GM21717 (cell line): ENCODE data around the gene TSPAN18.

Experiments
- ATAC-seq: cut with Tn5 transposase; IDR thresholded peaks from one replicate; pipeline ENCODE4 v1.9.1; 2021; ENCODE audit warnings: mild to moderate bottlenecking, moderate library complexity; ENCODE audit not compliant: unreplicated experiment

Gene TSPAN18

DNA sequence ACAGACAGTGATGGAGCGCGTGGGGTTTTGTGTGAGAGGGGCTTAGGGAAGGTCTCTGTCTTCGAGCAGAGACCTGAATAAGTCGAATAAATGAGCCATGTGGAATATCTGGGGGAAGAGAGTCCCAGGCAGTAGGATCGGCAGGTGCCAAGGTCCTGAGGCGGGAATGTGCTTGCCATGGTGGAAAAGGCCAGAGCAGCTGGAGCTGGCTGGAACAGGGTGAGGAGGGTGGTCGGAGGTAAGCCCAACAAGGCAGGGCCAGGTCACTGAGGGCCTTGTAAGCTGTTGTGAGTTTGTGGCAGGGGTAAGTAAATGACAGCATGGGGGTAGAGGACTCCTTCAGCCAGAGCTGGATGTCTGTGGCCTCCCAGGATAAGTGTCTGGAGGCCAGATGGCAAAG lies 152.7 kb downstream of the TSPAN18 start:
- ATAC-seq = no peak

DNA sequence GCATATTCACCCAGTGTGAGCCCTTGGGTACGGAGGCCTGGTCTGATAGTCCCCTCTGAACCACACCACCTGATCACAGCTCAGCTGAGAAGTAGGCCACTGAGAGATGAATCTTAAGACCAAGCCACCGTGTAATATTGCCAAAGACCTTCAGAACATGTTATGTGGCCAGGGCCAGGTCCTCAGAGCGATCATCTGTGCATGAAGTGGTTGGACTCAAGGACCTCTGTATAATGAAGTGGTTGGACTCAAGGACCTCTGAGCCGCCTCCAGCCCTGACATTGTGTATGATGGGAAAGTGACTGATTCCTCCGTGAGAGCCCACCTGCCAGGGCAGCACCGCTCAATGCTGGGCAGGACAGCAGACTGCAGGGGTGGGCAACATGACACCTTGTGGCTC lies 153.7 kb downstream of the TSPAN18 start:
- no peak for ATAC-seq

DNA sequence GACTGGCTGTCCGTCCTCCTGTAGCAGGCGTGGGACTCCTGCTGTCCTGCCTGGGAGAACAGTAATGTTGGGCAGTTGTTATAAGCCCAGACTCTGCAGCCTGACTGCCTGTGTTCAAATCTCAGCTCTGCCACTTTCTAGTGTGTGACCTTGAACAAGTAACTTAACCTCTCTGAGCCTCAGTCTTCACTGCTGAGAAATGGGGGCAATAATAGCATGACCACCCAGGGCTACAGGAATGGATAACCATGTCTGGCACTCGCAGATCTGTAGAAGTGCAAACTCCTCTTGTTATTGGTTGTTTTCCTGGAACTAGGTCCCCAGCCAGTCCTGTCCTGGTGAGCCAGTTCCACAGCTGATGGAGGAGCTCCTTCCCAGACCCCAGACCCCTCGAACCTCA lies 154.2 kb downstream of the TSPAN18 start:
- ATAC-seq = no peak

DNA sequence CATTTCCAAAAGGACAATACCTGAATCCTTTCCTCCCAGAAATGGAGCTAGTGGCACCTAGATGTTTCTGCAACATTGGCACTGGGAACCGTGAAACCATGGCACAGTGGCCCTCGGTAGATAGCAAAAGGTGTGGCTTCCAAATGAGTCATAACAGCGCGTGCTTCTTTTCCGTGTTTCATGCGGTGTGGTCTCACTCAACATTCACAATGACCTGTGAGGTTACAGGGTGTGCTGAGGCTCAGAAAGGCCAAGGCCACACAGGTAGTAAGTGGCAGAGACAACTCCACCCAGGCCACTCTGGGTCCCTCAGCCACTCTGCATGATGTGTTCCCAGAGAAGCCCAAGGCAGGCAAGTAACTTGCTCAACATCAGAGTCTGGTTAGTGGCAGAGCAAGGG lies 156.5 kb downstream of the TSPAN18 start:
- no peak for ATAC-seq

DNA sequence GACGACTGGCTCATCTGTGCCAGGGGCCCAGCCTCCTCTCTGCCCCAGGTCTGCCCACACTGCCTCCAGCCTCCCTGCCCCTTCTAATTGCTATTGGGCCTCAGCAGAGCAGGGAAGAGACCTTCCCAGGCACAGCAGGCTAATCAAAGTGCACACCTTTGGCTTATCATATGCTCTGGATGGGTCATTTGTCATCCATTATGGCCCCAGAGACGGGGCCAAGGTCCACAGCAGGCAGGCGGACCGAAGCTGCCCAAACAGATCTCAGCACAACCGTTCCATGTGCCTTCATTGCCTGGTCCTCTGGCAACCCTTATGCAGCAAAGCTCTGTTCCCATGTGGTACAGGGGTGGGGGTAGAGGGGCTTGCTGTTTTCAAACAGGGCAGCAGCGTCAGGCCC lies 157.3 kb downstream of the TSPAN18 start:
- ATAC-seq = no peak

DNA sequence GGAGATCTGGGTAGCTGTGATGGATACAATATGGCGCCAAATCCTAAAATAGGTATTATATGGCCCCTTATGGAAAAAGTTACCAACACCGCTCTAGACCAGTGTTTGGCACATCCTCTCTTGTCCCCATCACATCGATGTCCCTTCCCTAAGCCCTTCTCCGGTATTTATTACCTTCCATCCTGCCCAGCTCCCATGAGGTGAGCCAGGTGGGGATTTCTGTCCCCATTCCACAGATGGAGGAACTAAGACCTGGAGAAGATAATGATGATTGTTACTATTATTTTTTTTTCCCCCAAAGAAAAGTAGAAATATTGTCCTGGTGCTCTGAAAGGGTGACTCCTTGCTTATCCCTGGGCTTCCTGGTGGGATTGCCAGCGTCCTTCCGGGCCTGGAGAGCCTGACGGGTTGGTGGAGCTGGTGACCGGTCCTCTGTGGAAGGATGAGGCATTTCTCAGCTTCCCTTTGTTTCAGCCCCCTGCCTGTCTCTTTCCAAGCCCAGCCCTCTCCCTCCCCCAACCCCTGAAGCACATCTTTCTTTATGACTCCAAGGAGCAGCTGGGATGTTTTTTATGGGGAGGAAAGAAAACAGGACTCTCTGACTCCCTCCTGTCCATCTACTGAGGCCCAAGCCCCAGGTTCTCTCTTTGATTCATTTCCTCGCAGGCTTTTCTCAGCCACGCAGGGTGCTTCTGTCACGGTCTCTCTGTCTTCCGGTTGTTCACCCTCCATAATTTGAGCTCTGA lies 158.5 kb downstream of the TSPAN18 start:
- ATAC-seq = no peak

DNA sequence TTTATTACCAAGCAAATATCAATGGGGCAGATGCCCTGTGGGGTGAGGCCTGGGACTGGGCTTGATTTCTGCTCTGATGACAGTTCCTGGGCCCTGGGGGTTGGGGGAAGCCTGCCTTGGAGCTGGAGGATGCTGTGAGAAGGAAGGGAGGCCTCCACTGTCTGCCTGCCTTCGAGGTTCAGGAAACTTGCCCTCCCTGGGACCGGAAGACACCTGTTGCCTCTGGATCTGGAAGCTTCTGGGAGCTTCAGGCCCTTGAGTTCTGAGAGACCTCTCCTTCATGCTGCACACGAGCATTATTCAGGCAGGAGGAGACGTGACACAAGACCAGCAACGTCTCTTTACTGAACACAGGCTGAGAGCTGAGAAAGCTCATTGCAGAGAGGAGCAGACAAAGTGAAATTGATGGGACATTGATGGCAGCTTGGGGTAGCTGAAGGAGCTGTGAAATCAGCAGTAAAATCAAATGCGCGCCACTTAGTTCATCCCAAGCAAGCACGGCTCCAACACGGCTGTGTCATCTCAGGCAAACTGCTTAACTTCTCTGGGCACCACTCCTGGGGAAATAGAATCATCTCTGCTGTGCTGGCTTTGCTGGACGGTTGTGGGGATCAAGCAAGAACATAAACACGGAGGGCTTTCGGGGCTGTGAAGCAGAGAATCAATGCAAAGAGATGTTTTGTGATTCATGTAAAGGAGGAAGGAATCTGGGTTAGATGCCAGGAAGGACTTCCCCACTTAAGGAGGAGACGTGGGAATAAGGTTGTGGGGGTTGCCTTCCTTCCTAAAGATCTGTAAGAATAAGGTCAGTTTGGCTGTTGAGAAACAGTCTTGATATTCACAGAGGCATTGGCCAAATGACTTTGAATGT lies 159.4 kb downstream of the TSPAN18 start:
- no peak for ATAC-seq

DNA sequence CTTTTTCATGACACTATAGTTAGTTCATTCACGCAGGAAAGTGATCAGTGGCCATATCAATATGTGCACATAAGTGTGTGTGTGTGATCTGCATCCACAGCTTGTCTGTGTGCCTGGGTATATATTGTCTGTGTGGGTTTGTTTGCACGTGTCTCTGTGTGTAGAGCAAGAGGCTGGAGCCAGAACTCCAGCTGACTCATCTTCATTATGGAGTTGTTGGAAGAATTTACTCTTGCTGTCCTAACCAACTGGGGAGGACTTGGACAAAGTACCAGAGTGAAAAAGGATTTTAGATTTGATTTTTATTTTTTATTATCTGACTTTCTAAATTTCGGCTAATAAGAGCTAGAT lies 160.0 kb downstream of the TSPAN18 start:
- no peak for ATAC-seq

DNA sequence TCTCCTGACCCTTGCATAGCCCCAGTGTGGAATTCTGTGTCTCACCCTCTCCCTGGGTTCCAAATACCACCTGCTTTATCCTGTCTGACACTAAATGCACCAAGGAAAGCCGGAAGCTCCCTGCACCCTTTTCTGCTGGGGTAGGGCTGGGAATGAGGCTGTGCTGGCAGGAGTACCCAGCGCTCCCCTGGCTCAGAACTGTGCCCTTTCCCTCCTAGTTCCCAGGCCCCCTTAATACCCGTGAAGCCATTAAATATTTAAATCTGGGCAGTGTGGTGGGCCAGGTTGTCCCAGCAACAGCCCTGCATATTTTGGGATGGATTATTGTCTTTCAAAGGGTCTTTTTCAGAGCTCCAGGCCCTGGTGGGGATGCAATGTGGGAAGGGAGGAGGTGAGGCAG lies 160.9 kb downstream of the TSPAN18 start:
- ATAC-seq = no peak

DNA sequence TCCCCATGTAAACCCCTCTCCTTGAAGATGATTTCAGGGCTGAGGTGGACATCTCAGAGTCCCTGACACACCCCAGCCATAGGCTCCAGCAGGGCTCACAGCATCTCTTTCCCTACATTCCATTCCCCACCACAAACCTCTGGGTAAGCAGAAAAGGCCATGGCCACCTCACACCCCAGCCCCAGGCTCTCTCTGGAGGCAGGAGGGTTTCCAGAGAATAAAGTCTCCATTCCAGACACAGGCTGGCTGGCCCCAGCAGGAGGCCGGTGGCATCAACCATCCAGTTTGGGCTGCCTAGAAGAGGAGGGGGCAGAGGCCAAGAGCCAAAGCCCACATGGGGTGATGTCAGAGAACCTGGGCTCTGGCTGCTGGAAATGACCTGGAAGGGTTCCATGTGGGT lies 162.5 kb downstream of the TSPAN18 start:
- ATAC-seq = no peak

DNA sequence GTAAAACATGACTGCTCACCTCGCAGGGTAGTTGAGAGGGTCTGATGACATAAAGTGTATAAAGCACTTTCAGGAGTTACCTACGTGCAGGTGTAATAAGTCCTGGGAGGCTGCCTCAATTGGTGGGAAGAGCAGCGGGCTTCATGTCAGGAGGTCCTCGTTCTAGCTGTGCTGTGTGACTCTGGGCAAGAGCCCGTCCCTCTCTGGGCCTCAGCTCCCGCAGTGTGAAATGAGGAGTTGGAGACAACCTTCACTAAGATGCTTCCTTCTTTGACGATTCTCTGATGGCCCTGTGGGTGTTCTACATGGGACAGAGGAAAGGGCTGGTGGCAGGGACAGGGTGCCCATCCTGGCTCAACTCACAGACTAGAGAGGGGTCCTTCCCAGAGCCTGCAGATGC lies 166.1 kb downstream of the TSPAN18 start:
- ATAC-seq = no peak

DNA sequence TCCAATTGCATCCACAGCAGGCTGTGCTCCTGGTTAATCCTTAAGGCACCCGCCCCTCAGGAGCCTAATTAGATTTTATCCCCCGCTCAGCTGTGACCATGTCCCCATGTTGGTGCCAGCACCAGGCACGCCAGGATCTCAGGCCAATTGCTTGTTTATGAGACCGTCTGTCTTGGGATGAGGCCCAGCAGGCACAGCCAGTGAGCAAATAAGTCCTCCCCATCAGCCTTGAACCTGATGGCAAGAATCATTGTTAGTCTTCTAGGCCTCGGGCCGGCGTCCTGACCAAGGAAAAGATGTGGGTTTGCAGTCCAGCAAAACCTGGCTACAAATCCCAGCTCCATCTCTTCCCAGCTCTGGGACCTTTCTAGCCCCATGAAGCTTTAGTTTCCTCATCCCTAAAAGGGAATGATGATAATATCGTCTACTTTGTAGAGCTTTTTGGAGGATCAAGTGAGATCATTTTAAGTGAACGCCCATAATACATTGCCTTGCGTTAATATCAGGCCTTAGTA lies 166.6 kb downstream of the TSPAN18 start:
- no peak for ATAC-seq

DNA sequence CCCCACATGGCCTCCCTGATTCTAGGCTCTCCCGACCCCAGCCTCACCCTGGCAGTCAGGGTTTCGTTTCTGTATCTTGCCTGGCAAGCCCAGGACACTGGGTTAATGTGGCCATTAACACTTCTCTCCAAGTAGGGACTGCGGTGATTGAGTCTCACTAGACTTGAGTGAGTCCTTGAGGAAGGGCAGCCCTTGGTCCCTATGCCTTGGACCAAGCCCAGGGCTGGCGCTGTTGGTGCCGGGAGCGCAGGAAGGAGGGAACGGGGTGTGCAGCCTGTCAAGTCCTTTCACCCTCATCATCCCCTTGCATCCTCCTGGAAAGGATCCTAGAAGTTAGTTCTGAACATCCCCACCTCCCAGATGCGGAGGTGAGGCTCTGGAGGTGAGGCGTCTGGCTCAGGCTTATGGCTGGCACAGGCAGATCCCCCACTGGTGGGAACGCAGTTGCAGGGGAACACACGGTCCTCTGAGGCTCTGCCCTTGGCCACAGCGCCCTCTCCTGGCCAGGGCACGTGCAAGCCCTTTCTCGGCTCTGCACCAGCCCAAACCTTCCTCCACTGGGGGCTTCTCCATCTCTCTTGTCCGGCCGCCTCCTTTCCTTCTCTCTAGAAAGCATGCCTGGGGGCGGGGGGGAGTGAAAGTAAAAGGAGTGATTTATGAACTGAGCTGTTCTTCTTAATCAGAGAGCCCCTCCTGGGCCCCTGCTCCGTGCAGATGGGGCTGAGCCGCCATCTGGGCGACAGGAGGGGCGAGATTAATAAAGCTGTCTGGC lies 167.3 kb downstream of the TSPAN18 start:
- no peak for ATAC-seq

DNA sequence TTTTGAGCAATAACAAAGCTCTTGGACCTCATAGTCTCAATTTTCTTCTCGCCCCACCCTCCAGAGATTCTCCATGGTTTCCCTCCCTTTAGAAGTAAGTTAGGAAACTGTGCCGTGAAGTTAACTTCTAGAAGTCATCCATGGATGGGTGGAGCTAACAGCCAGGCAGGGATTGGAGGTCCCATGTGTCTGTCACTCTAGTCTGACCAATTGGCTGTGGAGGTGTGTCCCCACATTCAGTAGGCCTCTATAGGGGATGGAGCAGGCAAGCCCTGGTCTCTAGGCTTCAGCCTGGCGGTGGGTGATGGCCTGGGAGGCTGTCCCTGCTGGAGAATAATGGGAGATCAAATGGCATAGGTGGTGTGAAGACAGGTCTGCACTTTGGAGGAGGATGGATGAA lies 173.2 kb downstream of the TSPAN18 start:
- no peak for ATAC-seq

DNA sequence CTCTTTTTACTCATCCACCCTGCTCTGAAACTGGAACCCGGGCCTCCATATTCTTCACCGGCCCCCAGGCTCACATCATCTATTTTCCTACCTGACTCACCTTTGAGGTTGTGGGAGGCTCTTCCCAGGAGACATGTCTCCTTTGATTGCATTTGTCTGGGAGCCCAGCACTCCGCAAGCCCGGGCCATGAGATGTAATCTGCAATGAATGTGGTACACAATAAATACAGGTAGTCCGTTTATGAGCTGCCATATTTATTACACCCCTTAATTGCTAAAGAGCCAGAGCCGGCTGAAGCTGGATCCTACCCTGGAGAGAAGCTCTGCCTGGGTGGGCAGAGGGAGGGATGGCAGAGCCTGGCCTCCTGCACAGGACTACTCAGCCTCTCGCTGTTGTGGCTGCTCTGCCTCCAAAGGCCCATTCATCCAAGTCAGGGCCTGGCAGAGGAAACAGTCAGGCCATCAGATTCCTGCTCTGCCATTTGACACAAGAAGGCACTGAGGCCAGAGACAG lies 174.4 kb downstream of the TSPAN18 start:
- ATAC-seq = no peak

DNA sequence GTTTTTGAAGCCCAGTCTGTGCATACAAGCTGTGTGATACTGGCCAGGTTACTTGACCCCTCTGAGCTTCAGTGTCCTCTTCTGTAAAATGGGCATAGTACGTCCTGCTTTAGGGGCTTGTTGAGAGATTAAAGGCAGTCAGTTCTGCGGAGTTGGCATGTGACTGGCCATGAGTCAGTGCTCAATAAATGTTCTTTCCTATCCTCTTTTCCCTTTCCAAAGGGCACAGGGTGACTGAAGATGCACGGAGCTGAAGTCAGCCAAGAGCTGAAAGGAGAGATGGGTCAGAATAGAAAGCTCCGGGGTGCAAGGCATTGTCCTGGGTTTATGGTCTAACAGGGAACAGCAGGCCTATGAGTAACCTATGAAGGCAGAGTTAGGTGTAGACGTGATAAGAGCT lies 175.0 kb downstream of the TSPAN18 start:
- ATAC-seq = no peak

DNA sequence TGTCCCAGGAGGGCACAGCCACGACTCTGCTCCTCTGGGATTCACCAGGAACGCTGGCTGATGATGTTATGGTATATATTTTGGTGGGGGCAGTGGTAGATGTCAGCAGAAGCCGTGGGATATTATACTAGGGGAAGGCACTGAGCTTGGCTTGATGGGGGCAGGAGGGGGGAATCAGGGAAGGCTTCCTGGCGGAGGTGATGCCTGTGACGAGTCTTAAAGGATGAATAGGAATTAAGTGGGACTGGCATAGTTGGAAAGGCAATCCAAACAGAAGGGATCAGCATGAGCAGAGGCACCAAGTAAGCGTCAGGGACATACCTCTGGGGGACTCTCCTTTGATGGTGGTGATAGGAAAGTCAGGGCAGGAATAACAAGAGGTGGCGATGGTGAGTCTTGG lies 176.3 kb downstream of the TSPAN18 start:
- no peak for ATAC-seq

DNA sequence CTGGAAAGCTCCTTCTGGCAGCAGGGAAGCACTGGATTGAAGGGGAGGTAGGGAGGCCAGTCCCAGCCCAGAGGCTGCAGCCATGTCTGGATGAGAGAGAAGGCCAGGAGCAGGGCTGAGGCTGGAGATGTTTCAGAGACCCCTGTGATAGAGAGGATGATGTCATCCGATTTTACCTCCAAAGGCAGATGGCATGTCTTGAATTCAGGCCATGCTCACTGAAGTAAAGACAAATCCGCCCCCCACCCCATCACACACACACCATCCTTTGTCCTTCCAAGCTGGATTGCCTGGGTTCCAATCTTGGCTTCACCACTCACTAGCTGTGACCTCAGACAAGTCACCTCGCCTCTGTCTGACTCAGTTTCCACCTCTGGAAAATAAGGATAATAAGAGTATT lies 176.8 kb downstream of the TSPAN18 start:
- ATAC-seq = no peak

DNA sequence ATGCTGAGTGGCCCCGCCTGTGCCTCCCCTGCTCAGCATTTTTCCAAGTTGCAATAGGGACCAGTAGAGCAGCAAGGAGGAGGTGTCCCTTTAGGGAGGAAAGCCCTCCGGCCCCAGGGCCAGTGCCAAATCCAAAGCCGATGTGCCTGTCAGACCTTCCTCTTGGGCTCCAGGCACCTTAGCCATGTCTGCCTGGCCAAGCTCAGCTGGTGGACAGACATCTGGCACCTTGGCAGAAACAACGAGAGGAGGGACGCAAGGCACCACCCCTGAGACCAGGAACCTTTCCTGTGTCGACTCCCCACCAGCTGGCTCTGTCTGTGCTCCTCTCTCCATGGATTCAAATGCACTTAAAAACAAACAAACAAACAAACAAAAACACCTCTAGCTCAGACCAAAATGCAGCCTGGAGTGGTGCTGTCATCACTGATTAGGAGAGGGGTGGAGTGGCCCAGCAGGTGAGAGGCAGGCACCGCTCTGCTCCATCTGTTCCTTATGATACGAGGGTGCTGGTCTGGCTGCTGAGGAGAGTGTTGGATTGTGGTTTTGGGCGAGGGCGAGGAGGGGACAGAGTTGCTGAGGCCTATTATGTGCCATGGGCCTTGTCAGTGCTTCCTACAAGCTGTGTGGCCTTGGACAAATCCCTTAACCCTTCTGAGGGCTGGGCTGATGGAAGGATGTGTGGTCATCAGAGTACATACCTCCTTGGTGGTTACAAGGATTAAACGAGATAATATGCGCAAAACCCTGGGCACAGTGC lies 177.7 kb downstream of the TSPAN18 start:
- ATAC-seq = no peak

DNA sequence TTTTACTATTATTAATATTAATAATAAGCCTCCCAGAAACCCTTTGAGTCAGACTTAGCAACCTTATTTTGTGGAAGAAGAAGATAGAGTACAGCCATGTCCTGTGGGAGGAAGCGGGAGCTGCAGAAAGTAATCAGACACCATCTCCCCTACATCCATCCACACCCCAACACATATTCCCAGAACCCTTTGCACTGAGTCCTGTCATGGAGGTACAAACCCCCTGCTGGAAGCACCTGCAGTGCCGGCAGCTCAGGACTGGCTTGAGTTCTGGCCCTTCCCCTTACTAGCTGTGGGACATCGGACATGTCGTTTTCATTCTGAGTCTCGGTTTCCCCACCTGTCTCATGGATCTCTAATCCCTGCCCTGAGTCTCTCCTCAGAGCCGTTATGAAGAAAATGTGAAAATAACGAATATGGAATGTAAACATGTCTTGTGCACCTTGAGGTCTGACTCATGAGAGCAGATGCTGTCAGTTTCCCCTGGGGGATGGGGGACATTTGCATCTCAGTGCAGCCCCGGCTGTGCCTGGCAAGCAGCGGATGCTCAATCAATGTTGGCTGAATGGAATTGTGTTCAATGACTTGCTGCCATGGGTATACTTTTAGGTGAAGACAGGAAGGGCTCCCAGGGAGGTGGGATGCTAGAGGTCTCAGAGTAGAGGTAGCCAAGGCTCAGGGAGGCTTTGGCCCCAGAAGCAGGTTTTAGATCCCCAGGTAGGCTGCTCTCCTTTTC lies 178.5 kb downstream of the TSPAN18 start:
- ATAC-seq = no peak
